Erythroblast (primary cell): ENCODE data around the gene NUP93.

Source experiments
- GATA1 ChIP-seq: IDR thresholded peaks from 2 replicates; pipeline ENCODE4 v1.6.1; 2011; ENCODE audit warnings: low read depth, mild to moderate bottlenecking, control low read depth, low read length, moderate library complexity
- POLR2A ChIP-seq: IDR thresholded peaks from 2 replicates; pipeline ENCODE4 v1.6.1; 2011; ENCODE audit warnings: mild to moderate bottlenecking, low read length

DNA sequence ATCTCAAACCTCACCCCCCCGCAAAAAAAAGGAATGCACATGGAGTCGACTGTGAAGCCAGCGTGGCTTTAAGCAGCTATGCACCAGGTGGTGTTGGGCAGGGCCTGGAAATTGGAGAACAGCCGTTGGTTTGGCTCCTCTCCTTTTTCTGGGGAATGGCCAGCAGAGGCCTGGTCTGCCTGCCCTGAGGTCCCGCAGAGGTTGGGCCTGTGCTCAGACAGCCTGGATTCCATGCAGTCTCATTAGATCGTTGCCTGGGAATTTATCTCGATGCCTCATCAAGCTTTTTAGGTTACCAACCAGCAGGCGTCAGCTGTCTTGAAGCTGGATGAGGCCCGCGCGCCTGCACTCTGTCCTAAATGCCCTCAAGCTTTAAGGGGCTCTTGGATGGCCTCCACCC is 144.9 kb downstream of the NUP93 start:
- TF ChIP-seq GATA1 (no peak), POLR2A (no peak)
